Peyer's patch (tissue), 4 donors: ENCODE data around the gene CBLB. TPM values are rescaled to one million over a fixed set of nuclear protein-coding genes. Genes with fewer than 3 reads are reported as not detected.
"Not testable (repeated sequence)": the region's sequence is repeated elsewhere in the genome, so short reads cannot be mapped to it uniquely, and the experiment has no call there.

Source experiments
- DNase-seq, 3 donors: peaks; one replicate each; pipeline ENCODE4 v3.0.0-alpha.2; 2017 to 2019
- H3K27ac ChIP-seq, 4 donors: fragments of 200-600 bp; sonication (generic); one replicate each; pipeline ENCODE4 v1.5.1; 2016 to 2019
- H3K27me3 ChIP-seq, 2 donors: fragments of 200-600 bp; sonication (generic); one replicate each; pipeline ENCODE4 v1.5.1; 2019
- H3K36me3 ChIP-seq, 3 donors: fragments of 200-600 bp; sonication (generic); one replicate each; pipeline ENCODE4 v1.5.1; 2016 to 2019
- H3K4me1 ChIP-seq, 4 donors: fragments of 200-600 bp; sonication (generic); one replicate each; pipeline ENCODE4 v1.5.1; 2016 to 2019
- H3K4me3 ChIP-seq, 4 donors: fragments of 200-600 bp; sonication (generic); 1 replicate in 3 of 4; 2 replicates in 1 of 4; pipeline ENCODE4 v1.5.1; 2016 to 2019; ENCODE audit warnings: mild to moderate bottlenecking in 1 of 4
- H3K9me3 ChIP-seq, 4 donors: fragments of 200-600 bp; sonication (generic); one replicate each; pipeline ENCODE4 v1.5.1; 2016 to 2019; ENCODE audit warnings: mild to moderate bottlenecking in 1 of 4
- POLR2A ChIP-seq, 2 donors: fragments of 450-650 bp; IDR thresholded peaks; one replicate each; pipeline ENCODE4 v1.5.1; 2017; ENCODE audit warnings: antibody characterized with exemption in 2 of 2, mild to moderate bottlenecking in 2 of 2, moderate library complexity in 2 of 2
- total RNA-seq, 4 donors: library from RNA; depleted of rRNA; stranded (reverse); fragments of >200 nt; gene quantifications; one replicate each; pipeline ENCODE4 v1.1.0, GENCODE V29; 2016
- TF ChIP-seq, protein P1 (sequence below), 6 experiments: fragments of 450-650 bp in 4 of 6; fragments of 200-600 bp in 2 of 6; sonication (generic) in 1 of 6; IDR thresholded peaks; one replicate each; pipeline ENCODE4 v1.5.1; 2017 to 2019; ENCODE audit warnings: antibody characterized with exemption in 6 of 6, mild to moderate bottlenecking in 3 of 6, moderate library complexity in 1 of 6

The CBLB gene
- total RNA-seq, 4 donors from 2014 or later: 58.6 to 112 (median 84.5) TPM

DNA sequence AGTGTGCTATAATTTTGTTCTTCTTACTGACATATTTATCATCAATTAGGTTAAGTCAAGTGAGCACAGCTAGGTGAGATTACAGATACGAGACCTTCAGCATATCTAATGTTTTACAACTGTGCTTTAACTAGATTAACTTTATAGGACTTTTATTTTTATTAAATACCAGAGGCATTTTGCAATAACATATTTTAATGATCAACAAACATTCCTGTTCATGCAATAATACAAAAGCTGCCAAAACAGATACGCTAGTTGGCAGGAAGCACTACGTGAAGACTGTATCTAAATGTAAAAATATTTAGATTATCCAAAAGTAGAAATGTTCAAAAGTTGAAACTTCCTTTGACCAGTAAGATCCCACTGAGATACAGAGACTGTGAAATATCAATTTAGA is 139.1 kb downstream of the CBLB start:
- no peak overlapping the region for H3K4me3 ChIP-seq
- no peaks in the 10 kb centered on the region for H3K4me1 ChIP-seq
- no peak overlapping the region for H3K27ac ChIP-seq
- TF ChIP-seq, protein P1, sequence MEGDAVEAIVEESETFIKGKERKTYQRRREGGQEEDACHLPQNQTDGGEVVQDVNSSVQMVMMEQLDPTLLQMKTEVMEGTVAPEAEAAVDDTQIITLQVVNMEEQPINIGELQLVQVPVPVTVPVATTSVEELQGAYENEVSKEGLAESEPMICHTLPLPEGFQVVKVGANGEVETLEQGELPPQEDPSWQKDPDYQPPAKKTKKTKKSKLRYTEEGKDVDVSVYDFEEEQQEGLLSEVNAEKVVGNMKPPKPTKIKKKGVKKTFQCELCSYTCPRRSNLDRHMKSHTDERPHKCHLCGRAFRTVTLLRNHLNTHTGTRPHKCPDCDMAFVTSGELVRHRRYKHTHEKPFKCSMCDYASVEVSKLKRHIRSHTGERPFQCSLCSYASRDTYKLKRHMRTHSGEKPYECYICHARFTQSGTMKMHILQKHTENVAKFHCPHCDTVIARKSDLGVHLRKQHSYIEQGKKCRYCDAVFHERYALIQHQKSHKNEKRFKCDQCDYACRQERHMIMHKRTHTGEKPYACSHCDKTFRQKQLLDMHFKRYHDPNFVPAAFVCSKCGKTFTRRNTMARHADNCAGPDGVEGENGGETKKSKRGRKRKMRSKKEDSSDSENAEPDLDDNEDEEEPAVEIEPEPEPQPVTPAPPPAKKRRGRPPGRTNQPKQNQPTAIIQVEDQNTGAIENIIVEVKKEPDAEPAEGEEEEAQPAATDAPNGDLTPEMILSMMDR (IDR thresholded peaks at IDR 0.05): no peak
- TF ChIP-seq POLR2A (IDR thresholded peaks at IDR 0.05): no peak
- H3K9me3 ChIP-seq: no peaks in the 10 kb centered on the region
- DNase-seq: no peak
- no peaks in the 10 kb centered on the region for H3K27me3 ChIP-seq
- peaks cover 0 to 13% (median 0%) of the 10 kb centered on the region in 3 donors for H3K36me3 ChIP-seq

DNA sequence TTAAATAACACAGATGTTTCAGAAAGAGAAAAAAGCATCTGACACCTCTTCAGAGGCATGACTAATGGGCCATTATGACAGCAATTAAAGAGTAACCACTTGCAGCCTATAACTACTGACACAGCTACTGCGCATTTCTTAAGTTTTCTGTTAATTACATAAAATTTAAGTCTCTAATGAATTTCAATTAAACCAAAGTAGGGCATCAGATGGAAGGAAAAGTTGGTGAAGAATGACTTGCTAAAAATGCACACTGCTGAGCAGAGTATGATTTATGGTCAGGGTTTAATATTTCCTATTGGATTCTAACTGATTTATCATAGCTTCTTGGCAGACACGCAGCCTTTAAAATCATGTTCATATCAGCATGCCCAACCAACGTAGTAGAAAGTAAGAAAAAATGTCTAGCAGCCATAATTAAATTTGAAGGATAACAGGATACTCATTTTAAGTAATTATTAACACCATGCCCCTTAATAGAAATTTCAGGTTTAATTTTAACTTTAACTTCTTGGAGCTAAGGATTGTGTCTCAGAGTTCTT is 140.0 kb downstream of the CBLB start:
- no peaks in the 10 kb centered on the region for H3K4me1 ChIP-seq
- DNase-seq: no peak
- no peaks in the 10 kb centered on the region for H3K9me3 ChIP-seq
- TF ChIP-seq, protein P1 (IDR thresholded peaks at IDR 0.05): no peak
- TF ChIP-seq POLR2A (IDR thresholded peaks at IDR 0.05): no peak
- no peaks in the 10 kb centered on the region for H3K27me3 ChIP-seq
- H3K4me3 ChIP-seq: no peak overlapping the region
- peaks cover 0 to 13% (median 0%) of the 10 kb centered on the region in 3 donors for H3K36me3 ChIP-seq
- H3K27ac ChIP-seq: no peak overlapping the region

DNA sequence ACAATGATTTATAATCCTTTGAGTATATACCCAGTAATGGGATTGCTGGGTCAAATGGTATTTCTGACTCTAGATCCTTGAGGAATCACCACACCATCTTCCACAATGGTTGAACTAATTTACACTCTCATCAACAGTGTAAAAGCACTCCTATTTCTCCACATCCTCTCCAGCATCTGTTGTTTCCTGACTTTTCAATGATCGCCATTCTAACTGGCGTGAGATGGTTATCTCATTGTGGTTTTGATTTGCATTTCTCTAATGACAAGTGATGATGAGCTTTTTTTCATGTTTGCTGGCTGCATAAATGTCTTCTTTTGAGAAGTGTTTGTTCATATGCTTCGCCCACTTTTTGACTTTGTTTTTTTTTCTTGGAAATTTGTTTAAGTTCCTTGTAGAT is 141.8 kb downstream of the CBLB start:
- not testable (repeated sequence) for H3K4me3 ChIP-seq, H3K9me3 ChIP-seq, DNase-seq, H3K27me3 ChIP-seq, H3K27ac ChIP-seq, H3K4me1 ChIP-seq
- H3K36me3 ChIP-seq: peaks cover 0 to 13% (median 0%) of the 10 kb centered on the region in 3 donors

DNA sequence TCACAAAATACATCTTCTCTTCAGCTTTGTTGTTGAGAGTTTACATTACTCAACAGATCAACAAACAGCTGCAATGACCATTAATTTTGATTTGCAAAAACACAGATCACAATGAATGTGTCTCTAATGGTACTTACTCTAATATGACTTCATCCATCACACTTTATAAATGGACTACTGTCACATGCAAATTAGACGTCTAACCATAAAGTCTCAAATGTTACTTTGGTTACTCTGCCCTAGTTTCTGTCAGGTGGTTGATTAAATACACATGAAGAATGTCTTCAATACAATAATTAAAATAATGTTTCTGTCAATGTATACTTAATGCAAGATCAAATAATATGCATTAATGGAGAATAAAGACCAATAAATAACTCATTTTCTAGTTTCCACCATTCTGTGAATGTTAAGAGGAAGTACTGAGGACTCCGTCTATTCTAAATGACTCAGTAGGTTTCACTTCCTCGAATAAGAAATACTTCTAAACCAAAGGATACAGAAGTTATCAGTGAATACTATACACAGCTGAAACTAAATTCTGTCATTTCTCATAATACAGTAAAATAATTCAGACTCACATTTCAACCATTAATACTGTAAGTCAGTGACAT is 145.8 kb downstream of the CBLB start:
- no peaks in the 10 kb centered on the region for H3K9me3 ChIP-seq
- peaks cover 0 to 3% (median 0%) of the 10 kb centered on the region in 4 donors for H3K4me1 ChIP-seq
- H3K4me3 ChIP-seq: no peak overlapping the region
- peaks cover 0 to 32% (median 0%) of the 10 kb centered on the region in 3 donors for H3K36me3 ChIP-seq
- H3K27me3 ChIP-seq: no peaks in the 10 kb centered on the region
- H3K27ac ChIP-seq: no peak overlapping the region
- no peak for TF ChIP-seq POLR2A (IDR thresholded peaks at IDR 0.05)
- TF ChIP-seq, protein P1 (IDR thresholded peaks at IDR 0.05): no peak
- DNase-seq: no peak

DNA sequence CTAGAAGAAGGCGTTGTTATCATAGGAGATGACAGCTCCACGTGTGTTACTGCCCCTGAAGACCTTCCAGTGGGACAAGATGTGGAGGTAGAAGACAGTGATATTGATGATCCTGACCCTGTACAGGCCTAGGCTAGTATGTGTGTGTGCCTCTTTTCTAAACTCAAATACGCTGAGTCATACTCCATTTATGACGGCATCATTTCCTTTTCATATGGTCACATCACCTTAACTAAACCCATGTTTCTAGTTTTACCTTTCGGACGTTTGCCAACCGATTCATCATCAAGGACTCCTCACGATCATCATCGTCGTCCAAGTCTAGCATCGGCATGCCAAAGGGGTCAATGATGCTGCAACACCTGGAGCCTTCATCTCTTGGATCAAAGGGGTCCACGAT is 149.0 kb downstream of the CBLB start:
- H3K4me3 ChIP-seq: no peak overlapping the region
- TF ChIP-seq, protein P1 (IDR thresholded peaks at IDR 0.05): no peak
- no peak for TF ChIP-seq POLR2A (IDR thresholded peaks at IDR 0.05)

DNA sequence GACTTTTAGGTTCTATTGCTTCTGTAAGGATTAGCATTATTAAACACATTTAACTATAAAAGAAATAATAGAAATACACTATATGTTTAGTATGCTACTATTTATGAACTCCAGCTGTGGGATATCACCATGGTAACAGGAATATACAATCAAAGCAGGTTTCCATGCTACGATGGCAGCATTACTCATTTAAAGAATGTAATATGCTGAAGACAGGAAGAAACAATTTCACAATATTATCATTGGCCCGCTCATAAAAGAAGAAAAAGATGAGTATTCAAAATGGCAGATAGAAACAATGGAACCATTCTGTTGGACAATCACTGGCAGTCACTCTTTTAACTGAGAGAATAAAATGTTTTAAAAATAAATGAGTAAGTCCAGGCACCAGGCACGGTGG is 153.4 kb downstream of the CBLB start:
- Histone ChIP-seq H3K27me3 (no peaks in the 10 kb centered on the region), H3K36me3 (peaks cover 0 to 44% (median 0%) of the 10 kb centered on the region in 3 donors), H3K9me3 (no peaks in the 10 kb centered on the region), H3K4me3 (no peak overlapping the region), H3K27ac (no peak overlapping the region), H3K4me1 (no peaks in the 10 kb centered on the region)
- TF ChIP-seq, protein P1 (IDR thresholded peaks at IDR 0.05): no peak
- no peak for TF ChIP-seq POLR2A (IDR thresholded peaks at IDR 0.05)
- DNase-seq: no peak

More for the DNA sequence above, 149.0 kb downstream of the CBLB start:
- Histone ChIP-seq H3K9me3 (no peaks in the 10 kb centered on the region), H3K36me3 (peaks cover 0 to 27% (median 0%) of the 10 kb centered on the region in 3 donors), H3K27me3 (no peaks in the 10 kb centered on the region), H3K4me1 (peaks cover 0 to 3% (median 0%) of the 10 kb centered on the region in 4 donors), H3K27ac (no peak overlapping the region)
- DNase-seq: no peak
